ENCODE results near the gene NR1H4.

DNA sequence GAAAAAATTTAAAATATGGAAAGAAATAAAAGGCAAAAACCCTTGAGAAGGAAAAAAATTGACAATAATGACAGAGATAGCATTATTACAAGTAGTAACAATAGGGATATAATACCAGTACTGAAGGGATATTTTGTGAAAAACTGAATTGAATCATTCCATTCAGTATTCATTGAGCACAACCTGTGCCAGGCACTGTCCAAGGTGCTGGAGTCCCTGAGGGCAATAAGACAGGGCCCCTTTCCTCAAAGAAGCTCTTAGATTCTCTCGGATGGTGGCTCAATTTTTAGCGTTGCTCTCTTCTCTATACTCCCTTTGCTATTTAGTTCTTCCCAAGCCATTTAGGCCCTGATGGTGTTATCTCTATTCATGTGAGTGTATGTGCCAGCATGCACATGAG, 65.5 kb downstream of the NR1H4 start:
- TF ChIP-seq MZF1 (tag by site-specific recombination; IDR thresholded peaks at IDR 0.05; ENCODE audit: borderline replicate concordance) (no peak), ZNF658 (tag by site-specific recombination; IDR thresholded peaks at IDR 0.05) (no peak), ZNF335 (tag by site-specific recombination; conservative IDR thresholded peaks at IDR 0.05) (no peak), ZNF121 (tag by site-specific recombination; IDR thresholded peaks at IDR 0.05) (no peak), BCL11A (tag by site-specific recombination; IDR thresholded peaks at IDR 0.05; ENCODE audit: low read depth) (no peak), MEIS1 (CRISPR knock-in tag; IDR thresholded peaks at IDR 0.05; ENCODE audit: borderline replicate concordance) (no peak), SP2 (tag by site-specific recombination; IDR thresholded peaks at IDR 0.05) (no peak)
- TF ChIP-seq, protein P1, sequence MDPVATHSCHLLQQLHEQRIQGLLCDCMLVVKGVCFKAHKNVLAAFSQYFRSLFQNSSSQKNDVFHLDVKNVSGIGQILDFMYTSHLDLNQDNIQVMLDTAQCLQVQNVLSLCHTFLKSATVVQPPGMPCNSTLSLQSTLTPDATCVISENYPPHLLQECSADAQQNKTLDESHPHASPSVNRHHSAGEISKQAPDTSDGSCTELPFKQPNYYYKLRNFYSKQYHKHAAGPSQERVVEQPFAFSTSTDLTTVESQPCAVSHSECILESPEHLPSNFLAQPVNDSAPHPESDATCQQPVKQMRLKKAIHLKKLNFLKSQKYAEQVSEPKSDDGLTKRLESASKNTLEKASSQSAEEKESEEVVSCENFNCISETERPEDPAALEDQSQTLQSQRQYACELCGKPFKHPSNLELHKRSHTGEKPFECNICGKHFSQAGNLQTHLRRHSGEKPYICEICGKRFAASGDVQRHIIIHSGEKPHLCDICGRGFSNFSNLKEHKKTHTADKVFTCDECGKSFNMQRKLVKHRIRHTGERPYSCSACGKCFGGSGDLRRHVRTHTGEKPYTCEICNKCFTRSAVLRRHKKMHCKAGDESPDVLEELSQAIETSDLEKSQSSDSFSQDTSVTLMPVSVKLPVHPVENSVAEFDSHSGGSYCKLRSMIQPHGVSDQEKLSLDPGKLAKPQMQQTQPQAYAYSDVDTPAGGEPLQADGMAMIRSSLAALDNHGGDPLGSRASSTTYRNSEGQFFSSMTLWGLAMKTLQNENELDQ (tag by site-specific recombination; IDR thresholded peaks at IDR 0.05; ENCODE audit: low read depth) = no peak
- TF ChIP-seq, protein P2, sequence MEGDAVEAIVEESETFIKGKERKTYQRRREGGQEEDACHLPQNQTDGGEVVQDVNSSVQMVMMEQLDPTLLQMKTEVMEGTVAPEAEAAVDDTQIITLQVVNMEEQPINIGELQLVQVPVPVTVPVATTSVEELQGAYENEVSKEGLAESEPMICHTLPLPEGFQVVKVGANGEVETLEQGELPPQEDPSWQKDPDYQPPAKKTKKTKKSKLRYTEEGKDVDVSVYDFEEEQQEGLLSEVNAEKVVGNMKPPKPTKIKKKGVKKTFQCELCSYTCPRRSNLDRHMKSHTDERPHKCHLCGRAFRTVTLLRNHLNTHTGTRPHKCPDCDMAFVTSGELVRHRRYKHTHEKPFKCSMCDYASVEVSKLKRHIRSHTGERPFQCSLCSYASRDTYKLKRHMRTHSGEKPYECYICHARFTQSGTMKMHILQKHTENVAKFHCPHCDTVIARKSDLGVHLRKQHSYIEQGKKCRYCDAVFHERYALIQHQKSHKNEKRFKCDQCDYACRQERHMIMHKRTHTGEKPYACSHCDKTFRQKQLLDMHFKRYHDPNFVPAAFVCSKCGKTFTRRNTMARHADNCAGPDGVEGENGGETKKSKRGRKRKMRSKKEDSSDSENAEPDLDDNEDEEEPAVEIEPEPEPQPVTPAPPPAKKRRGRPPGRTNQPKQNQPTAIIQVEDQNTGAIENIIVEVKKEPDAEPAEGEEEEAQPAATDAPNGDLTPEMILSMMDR (tag by site-specific recombination; IDR thresholded peaks at IDR 0.05) = no peak
- TF ChIP-seq, protein P3, sequence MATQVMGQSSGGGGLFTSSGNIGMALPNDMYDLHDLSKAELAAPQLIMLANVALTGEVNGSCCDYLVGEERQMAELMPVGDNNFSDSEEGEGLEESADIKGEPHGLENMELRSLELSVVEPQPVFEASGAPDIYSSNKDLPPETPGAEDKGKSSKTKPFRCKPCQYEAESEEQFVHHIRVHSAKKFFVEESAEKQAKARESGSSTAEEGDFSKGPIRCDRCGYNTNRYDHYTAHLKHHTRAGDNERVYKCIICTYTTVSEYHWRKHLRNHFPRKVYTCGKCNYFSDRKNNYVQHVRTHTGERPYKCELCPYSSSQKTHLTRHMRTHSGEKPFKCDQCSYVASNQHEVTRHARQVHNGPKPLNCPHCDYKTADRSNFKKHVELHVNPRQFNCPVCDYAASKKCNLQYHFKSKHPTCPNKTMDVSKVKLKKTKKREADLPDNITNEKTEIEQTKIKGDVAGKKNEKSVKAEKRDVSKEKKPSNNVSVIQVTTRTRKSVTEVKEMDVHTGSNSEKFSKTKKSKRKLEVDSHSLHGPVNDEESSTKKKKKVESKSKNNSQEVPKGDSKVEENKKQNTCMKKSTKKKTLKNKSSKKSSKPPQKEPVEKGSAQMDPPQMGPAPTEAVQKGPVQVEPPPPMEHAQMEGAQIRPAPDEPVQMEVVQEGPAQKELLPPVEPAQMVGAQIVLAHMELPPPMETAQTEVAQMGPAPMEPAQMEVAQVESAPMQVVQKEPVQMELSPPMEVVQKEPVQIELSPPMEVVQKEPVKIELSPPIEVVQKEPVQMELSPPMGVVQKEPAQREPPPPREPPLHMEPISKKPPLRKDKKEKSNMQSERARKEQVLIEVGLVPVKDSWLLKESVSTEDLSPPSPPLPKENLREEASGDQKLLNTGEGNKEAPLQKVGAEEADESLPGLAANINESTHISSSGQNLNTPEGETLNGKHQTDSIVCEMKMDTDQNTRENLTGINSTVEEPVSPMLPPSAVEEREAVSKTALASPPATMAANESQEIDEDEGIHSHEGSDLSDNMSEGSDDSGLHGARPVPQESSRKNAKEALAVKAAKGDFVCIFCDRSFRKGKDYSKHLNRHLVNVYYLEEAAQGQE (tag by site-specific recombination; IDR thresholded peaks at IDR 0.05) = peak; percentile 97

All from HEK293 (cell line).